GM19324 (cell line): ENCODE measurements around the gene DSC2.
"Not testable (repeated sequence)": the region's sequence is repeated elsewhere in the genome, so short reads cannot be mapped to it uniquely, and the experiment has no call there.

Experiments used
- ATAC-seq: cut with Tn5 transposase; IDR thresholded peaks from one replicate; pipeline ENCODE4 v1.9.1; 2021; ENCODE audit warnings: mild to moderate bottlenecking, moderate library complexity; ENCODE audit not compliant: unreplicated experiment, low FRiP score

DSC2 gene

GRCh38 chr18:31102025-31102684 is at the start of gene DSC2:
Gene DSC2 (minus strand): TSS chr18:31102421. CDS start chr18:31101971, 450 bp downstream.
- no peak for ATAC-seq

- ATAC-seq, result no peak
Measured at GRCh38 chr18:31149351-31149750, 47.1 kb upstream of the DSC2 start.

- ATAC-seq, result no peak
Measured at GRCh38 chr18:31148600-31148999, 46.4 kb upstream of the DSC2 start.

GRCh38 chr18:31146809-31147208 is 44.6 kb upstream of the DSC2 start:
- ATAC-seq, result no peak

GRCh38 chr18:31143025-31143424 is 40.8 kb upstream of the DSC2 start:
- ATAC-seq, result no peak

GRCh38 chr18:31138709-31139108 is 36.5 kb upstream of the DSC2 start:
- no peak for ATAC-seq

GRCh38 chr18:31134988-31135529 is 32.8 kb upstream of the DSC2 start:
- no peak for ATAC-seq

- no peak for ATAC-seq
Measured at GRCh38 chr18:31129398-31130115, 27.3 kb upstream of the DSC2 start.

GRCh38 chr18:31125878-31126277 is 23.7 kb upstream of the DSC2 start:
- no peak for ATAC-seq

- ATAC-seq, result not testable (repeated sequence)
Measured at GRCh38 chr18:31123125-31123524, 20.9 kb upstream of the DSC2 start.

- ATAC-seq, result no peak
Measured at GRCh38 chr18:31120594-31120993, 18.4 kb upstream of the DSC2 start.

- no peak for ATAC-seq
Measured at GRCh38 chr18:31116853-31117595, 14.8 kb upstream of the DSC2 start.

- no peak for ATAC-seq
Measured at GRCh38 chr18:31112804-31113203, 10.6 kb upstream of the DSC2 start.

GRCh38 chr18:31105733-31106132 is 3.5 kb upstream of the DSC2 start:
- ATAC-seq, result no peak

- no peak for ATAC-seq
Measured at GRCh38 chr18:31104444-31104843, 2.2 kb upstream of the DSC2 start.

- ATAC-seq, result no peak
Measured at GRCh38 chr18:31103423-31103822, 1.2 kb upstream of the DSC2 start.

GRCh38 chr18:31102941-31103340 is 720 bp upstream of the DSC2 start:
- ATAC-seq, result no peak

GRCh38 chr18:31101183-31102024 is 817 bp downstream of the DSC2 start:
- no peak for ATAC-seq

GRCh38 chr18:31100436-31101182 is 1.6 kb downstream of the DSC2 start:
- ATAC-seq, result no peak
